ENCODE results near the gene MTG2. TPM values are rescaled to one million over a fixed set of nuclear protein-coding genes. Genes with fewer than 3 reads are reported as not detected.
A peak's percentile ranks its signal among the peaks of the same experiment; 100 is the strongest.

The MTG2 gene
- total and polyA plus RNA-seq, 4 experiments from 2014 or later: 15.9 to 50.7 (median 36.2) TPM

DNA sequence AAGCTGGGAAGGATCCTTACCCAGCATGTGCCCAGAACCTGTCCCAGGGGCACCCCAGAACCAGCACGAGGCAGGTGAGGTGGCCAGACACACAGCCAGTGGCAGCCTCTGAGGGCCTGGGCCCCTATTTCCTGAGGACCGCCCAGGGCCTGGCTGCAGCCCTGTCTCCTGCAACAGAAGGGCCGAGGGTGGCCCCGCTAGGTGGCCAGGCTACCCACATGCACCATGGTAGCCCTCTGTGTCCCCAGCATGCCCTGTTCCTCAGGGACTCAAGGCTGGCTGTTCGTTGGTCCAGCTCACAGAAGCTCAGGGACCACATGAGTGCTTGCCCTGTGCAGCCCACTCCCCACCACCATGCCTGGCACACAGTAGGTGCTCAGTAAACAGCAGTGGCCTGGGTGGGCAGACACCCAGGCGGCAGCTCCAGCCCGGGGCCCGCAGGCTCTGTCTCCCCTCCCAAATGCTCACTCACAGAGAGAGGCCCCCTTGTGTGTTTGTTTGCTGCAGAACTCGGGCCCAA, 29.0 kb downstream of the MTG2 start:
- H3K36me3 Mint-ChIP-seq: no peaks in the 10 kb centered on the region
- H3K27me3 ChIP-seq (ENCODE audit: insufficient read depth, low read length): no peaks in the 10 kb centered on the region
- no peaks in the 10 kb centered on the region for H3K9me3 Mint-ChIP-seq
- H3K4me1 ChIP-seq (ENCODE audit: insufficient read depth, low read length): no peaks in the 10 kb centered on the region
- H3K27ac ChIP-seq (ENCODE audit: low read depth, low read length): no peak overlapping the region
- no peak overlapping the region for H3K4me3 Mint-ChIP-seq
- intact Hi-C loops (cut with micrococcal nuclease): no loop called here
- no peak overlapping the region for H3K4me3 ChIP-seq (ENCODE audit: low read length in 2 of 2)
- no peaks in the 10 kb centered on the region for H3K9me3 ChIP-seq (ENCODE audit: control insufficient read depth in 1 of 2, low read length in 2 of 2)
- H3K27me3 Mint-ChIP-seq: peaks cover 3 to 12% of the 10 kb centered on the region in 2 donors
- no peaks in the 10 kb centered on the region for H3K36me3 ChIP-seq (ENCODE audit: insufficient read depth, low read length)
- DNase-seq: no peak
- ChIA-PET POLR2A (ENCODE audit: partially characterized antibody) (no interaction called here), CTCF (ENCODE audit: partially characterized antibody) (no interaction called here)
- no peaks in the 10 kb centered on the region for H3K4me1 Mint-ChIP-seq
- H3K27ac Mint-ChIP-seq: peak overlapping the region in 1 of 7 donors; percentile 30

DNA sequence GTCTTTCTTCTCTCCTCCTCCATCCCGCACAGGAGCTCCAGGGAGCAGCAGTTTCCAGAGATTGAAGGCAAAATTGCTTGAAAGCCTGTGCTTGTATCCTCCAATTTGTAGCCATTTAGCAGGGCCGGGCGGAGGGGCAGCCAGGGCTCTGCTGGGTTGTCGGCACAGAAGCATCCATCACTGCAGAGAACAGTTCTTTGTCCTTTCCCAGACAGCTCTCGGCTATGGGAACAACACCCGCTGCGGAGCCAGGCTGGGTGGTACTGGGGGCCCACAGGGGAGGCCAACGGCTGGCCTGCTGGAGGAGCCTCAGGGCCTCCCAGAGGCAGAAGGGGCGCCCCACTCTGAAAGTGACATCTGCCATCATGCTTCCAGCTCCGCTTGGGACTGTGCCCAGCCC, 29.5 kb downstream of the MTG2 start:
- intact Hi-C loops (cut with micrococcal nuclease): no loop called here
- H3K27ac ChIP-seq (ENCODE audit: low read depth, low read length): no peak overlapping the region
- peaks cover 3 to 15% of the 10 kb centered on the region in 2 donors for H3K27me3 Mint-ChIP-seq
- H3K36me3 ChIP-seq (ENCODE audit: insufficient read depth, low read length): no peaks in the 10 kb centered on the region
- no peaks in the 10 kb centered on the region for H3K4me1 ChIP-seq (ENCODE audit: insufficient read depth, low read length)
- H3K9me3 Mint-ChIP-seq: no peaks in the 10 kb centered on the region
- H3K27ac Mint-ChIP-seq: peak overlapping the region in 1 of 7 donors; percentile 30
- ChIA-PET POLR2A (ENCODE audit: partially characterized antibody) (no interaction called here), CTCF (ENCODE audit: partially characterized antibody) (no interaction called here)
- H3K36me3 Mint-ChIP-seq: no peaks in the 10 kb centered on the region
- H3K4me1 Mint-ChIP-seq: no peaks in the 10 kb centered on the region
- no peak overlapping the region for H3K4me3 Mint-ChIP-seq
- H3K4me3 ChIP-seq (ENCODE audit: low read length in 2 of 2): no peak overlapping the region
- no peak for DNase-seq
- H3K27me3 ChIP-seq (ENCODE audit: insufficient read depth, low read length): no peaks in the 10 kb centered on the region
- no peaks in the 10 kb centered on the region for H3K9me3 ChIP-seq (ENCODE audit: control insufficient read depth in 1 of 2, low read length in 2 of 2)

DNA sequence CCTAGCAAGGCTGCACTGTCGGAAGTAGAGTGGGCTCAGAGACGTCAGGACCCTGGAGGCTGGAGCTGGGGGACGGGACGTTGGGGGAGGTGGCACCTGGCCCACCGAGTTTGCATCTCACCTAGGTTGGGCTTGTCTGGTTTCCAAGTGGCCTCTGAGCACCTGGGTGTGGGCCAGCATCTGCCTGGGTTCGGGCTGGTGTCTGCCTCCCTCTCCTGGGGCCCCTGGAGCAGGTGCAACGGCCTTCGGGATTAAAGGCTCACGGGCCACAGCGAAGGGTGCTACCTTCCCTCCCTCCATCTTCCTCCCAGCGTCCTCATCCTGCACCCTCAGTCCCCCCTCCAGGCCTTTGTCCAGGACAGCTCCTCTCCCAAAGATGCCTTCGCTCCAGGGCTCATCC, 31.2 kb downstream of the MTG2 start:
- Histone ChIP-seq H3K27ac (ENCODE audit: low read depth, low read length) (no peak overlapping the region), H3K9me3 (ENCODE audit: control insufficient read depth in 1 of 2, low read length in 2 of 2) (no peaks in the 10 kb centered on the region), H3K4me3 (ENCODE audit: low read length in 2 of 2) (no peak overlapping the region), H3K4me1 (ENCODE audit: insufficient read depth, low read length) (no peaks in the 10 kb centered on the region), H3K27me3 (ENCODE audit: insufficient read depth, low read length) (peaks cover 4% of the 10 kb centered on the region), H3K36me3 (ENCODE audit: insufficient read depth, low read length) (no peaks in the 10 kb centered on the region)
- peaks cover 7 to 17% of the 10 kb centered on the region in 2 donors for H3K27me3 Mint-ChIP-seq
- no peak overlapping the region for H3K4me3 Mint-ChIP-seq
- H3K4me1 Mint-ChIP-seq: peaks cover 0 to 2% (median 0%) of the 10 kb centered on the region in 4 donors
- intact Hi-C loops (cut with micrococcal nuclease): no loop called here
- CTCF ChIA-PET (ENCODE audit: partially characterized antibody): no interaction called here
- DNase-seq: no peak
- H3K36me3 Mint-ChIP-seq: no peaks in the 10 kb centered on the region
- no peak overlapping the region for H3K27ac Mint-ChIP-seq
- H3K9me3 Mint-ChIP-seq: no peaks in the 10 kb centered on the region
- POLR2A ChIA-PET (ENCODE audit: partially characterized antibody): no interaction called here

DNA sequence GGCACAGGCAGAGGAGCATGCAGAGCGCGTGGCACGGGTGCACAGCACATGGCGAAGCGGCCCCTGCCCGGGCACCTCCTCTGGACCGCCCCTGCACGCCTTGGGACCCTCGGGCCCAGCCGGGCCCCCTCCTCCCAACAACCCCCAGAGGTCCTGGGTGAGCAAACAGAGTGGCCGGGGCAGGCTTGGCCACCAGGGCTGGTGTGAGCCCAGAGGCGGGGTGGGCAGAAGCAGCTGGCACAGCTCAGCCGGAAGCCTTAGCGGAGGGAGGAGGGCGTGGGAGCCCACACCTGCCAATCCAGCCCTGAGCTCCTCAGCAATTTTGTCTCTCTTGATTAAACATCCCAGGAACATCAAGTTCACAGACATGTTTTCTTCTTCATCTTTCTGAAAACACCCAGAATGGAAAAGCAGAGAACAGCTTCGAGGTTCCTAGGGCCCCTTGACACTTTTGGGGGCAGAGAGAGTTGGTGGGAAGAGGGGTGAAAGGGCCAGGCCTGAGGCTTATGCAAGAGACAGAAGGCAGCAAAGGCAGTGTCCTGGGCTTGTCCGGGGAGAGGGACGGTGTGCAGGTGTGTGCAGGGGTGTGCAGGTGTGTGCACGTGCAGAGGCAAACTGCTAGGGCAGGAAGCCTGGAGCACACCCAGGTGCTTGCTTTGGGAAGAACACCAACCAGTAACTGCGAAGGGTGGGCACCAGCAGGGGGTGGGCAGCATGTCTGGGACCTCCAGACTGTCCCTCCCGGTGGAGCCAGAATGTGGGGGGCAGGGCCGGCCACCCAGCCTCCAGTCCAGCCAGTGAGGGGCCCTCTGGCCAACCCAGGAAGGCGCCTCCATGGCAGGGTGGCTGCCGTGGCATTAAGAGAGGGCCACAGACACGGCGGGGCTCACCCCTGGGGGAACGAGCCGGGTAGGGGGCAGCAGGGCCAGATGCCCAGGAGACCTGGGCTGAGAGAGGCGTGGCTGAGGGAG, 32.5 kb downstream of the MTG2 start:
- H3K27me3 ChIP-seq (ENCODE audit: insufficient read depth, low read length): peaks cover 9% of the 10 kb centered on the region
- no peaks in the 10 kb centered on the region for H3K9me3 ChIP-seq (ENCODE audit: control insufficient read depth in 1 of 2, low read length in 2 of 2)
- intact Hi-C loops (cut with micrococcal nuclease): no loop called here
- H3K9me3 Mint-ChIP-seq: no peaks in the 10 kb centered on the region
- peaks cover 8 to 19% of the 10 kb centered on the region in 2 donors for H3K27me3 Mint-ChIP-seq
- POLR2A ChIA-PET (ENCODE audit: partially characterized antibody): no interaction called here
- H3K36me3 ChIP-seq (ENCODE audit: insufficient read depth, low read length): no peaks in the 10 kb centered on the region
- H3K4me1 ChIP-seq (ENCODE audit: insufficient read depth, low read length): no peaks in the 10 kb centered on the region
- H3K4me1 Mint-ChIP-seq: peaks cover 0 to 3% (median 0%) of the 10 kb centered on the region in 4 donors
- no peak overlapping the region for H3K4me3 ChIP-seq (ENCODE audit: low read length in 2 of 2)
- H3K4me3 Mint-ChIP-seq: no peak overlapping the region
- DNase-seq: peak in 1 of 5 donors; percentile 5
- CTCF ChIA-PET (ENCODE audit: partially characterized antibody): no interaction called here
- H3K36me3 Mint-ChIP-seq: no peaks in the 10 kb centered on the region
- peak overlapping the region in 1 of 7 donors; percentile 24 for H3K27ac Mint-ChIP-seq
- H3K27ac ChIP-seq (ENCODE audit: low read depth, low read length): no peak overlapping the region

DNA sequence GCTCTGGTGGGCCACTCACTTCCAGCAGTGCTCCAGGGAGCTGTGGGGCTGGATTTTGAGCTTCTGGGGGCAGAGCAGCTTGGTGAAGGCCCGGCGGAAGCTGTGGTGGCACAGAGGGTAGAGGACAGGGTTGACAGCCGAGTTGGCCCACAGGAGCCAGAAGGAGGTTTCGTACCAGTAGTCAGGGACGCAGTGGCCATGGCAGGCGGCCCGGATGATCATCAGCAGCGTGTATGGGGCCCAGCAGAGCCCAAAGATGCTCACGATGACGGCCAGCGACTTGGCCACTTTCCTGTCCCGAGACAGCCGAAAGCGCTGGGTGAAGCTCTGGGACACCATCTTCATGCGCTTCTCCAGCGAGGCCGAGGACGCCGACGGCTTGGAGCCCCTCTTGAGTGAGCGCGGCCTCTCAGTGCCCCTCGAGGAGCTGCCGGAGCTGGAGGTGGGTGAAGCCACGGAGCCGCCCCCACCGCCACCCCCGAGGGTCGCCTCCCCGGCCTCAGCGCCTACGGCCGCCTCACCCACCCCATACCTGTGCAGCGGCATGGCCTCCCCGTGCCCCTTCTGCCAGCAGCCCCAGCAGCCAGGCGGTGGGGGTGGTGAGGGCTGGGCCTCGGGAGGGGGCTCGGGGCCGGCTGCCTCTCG, 33.3 kb downstream of the MTG2 start:
- Histone ChIP-seq H3K27ac (ENCODE audit: low read depth, low read length) (no peak overlapping the region), H3K9me3 (ENCODE audit: control insufficient read depth in 1 of 2, low read length in 2 of 2) (no peaks in the 10 kb centered on the region), H3K4me1 (ENCODE audit: insufficient read depth, low read length) (no peaks in the 10 kb centered on the region), H3K4me3 (ENCODE audit: low read length in 2 of 2) (no peak overlapping the region), H3K27me3 (ENCODE audit: insufficient read depth, low read length) (peaks cover 13% of the 10 kb centered on the region), H3K36me3 (ENCODE audit: insufficient read depth, low read length) (no peaks in the 10 kb centered on the region)
- DNase-seq: peak in 1 of 5 donors; percentile 11
- Mint-ChIP-seq H3K4me3 (peak overlapping the region in 1 of 8 donors; percentile 35), H3K9me3 (no peaks in the 10 kb centered on the region), H3K27me3 (peaks cover 9 to 21% of the 10 kb centered on the region in 2 donors), H3K27ac (no peak overlapping the region), H3K4me1 (peaks cover 0 to 3% (median under 1%) of the 10 kb centered on the region in 4 donors), H3K36me3 (no peaks in the 10 kb centered on the region)
- CTCF ChIA-PET (ENCODE audit: partially characterized antibody): no interaction called here
- intact Hi-C loops (cut with micrococcal nuclease): no loop called here
- POLR2A ChIA-PET (ENCODE audit: partially characterized antibody): no interaction called here

DNA sequence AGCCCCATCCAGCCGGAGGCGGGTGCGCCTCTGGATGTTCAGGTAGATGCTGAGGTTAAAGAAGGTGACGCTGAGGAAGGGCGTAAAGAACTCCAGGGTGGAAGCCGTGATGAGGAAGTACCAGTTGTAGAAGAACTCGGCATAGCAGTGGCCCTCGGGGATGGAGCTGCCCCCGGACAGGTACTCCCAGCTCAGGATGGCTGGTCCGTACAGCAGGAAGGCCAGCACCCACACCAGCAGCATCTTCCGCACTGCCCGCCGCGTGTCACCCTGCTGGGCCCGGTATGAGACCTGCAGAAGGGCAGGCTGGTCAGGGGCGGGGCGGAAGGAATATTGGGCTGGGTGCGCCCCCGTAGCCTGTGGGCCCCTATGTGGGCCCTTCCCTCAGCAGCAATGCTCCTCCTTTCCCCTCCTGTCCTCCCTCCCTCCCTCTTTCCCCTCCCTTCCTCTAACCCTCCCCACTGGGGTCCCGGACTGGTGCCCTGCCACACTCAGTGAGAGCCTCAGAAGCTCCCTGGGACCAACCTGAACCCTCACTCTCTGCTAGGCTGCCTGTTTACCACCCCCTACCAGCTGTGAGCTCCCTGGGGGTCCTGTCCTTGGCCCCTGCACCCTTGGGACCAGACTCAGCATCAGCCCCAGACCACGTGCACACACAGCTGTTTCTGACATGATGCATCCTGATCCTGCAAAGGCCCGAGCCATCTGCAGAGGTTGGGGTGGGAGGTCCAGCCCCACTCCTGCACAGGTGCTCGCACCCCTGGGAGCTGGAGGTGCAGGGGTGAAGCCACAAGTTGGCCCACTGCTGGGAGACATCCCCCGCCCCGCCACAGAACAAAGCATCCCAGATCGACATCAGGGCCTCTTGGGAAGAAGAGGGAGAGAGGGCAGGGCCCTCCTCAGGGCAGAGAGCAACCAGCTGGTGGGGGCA, 34.1 kb downstream of the MTG2 start:
- ChIA-PET POLR2A (ENCODE audit: partially characterized antibody) (no interaction called here), CTCF (ENCODE audit: partially characterized antibody) (no interaction called here)
- no peaks in the 10 kb centered on the region for H3K9me3 Mint-ChIP-seq
- Histone ChIP-seq H3K36me3 (ENCODE audit: insufficient read depth, low read length) (no peaks in the 10 kb centered on the region), H3K27ac (ENCODE audit: low read depth, low read length) (no peak overlapping the region), H3K9me3 (ENCODE audit: control insufficient read depth in 1 of 2, low read length in 2 of 2) (no peaks in the 10 kb centered on the region), H3K27me3 (ENCODE audit: insufficient read depth, low read length) (peaks cover 20% of the 10 kb centered on the region), H3K4me1 (ENCODE audit: insufficient read depth, low read length) (no peaks in the 10 kb centered on the region), H3K4me3 (ENCODE audit: low read length in 2 of 2) (no peak overlapping the region)
- peaks cover 0 to 3% (median under 1%) of the 10 kb centered on the region in 4 donors for H3K4me1 Mint-ChIP-seq
- DNase-seq: peak in 1 of 5 donors; percentile 10
- intact Hi-C loops (cut with micrococcal nuclease): no loop called here
- H3K27ac Mint-ChIP-seq: no peak overlapping the region
- H3K27me3 Mint-ChIP-seq: peaks cover 16 to 24% of the 10 kb centered on the region in 2 donors
- no peaks in the 10 kb centered on the region for H3K36me3 Mint-ChIP-seq
- no peak overlapping the region for H3K4me3 Mint-ChIP-seq

Measured in CD4-positive, alpha-beta memory T cell (primary cell).